OCI-LY3 (cell line): ENCODE measurements around the gene BOD1.

ENCODE experiments used
- EZH2phosphoT487 ChIP-seq: fragments of 200-600 bp; shearing (Covaris generic); IDR thresholded peaks from 2 replicates; pipeline ENCODE4 v1.6.1; 2018; ENCODE audit warnings: antibody characterized with exemption, mixed run types, low read depth
- TF ChIP-seq, protein P1 (sequence below): fragments of 200-600, 300-600 bp; sonication (generic); IDR thresholded peaks from 2 replicates; pipeline ENCODE4 v1.5.1; 2014; ENCODE audit warnings: antibody characterized with exemption, low read length, low read depth

GRCh38 chr5:173595841-173596240 lies 20.6 kb downstream of the BOD1 start:
- TF ChIP-seq, protein P1, sequence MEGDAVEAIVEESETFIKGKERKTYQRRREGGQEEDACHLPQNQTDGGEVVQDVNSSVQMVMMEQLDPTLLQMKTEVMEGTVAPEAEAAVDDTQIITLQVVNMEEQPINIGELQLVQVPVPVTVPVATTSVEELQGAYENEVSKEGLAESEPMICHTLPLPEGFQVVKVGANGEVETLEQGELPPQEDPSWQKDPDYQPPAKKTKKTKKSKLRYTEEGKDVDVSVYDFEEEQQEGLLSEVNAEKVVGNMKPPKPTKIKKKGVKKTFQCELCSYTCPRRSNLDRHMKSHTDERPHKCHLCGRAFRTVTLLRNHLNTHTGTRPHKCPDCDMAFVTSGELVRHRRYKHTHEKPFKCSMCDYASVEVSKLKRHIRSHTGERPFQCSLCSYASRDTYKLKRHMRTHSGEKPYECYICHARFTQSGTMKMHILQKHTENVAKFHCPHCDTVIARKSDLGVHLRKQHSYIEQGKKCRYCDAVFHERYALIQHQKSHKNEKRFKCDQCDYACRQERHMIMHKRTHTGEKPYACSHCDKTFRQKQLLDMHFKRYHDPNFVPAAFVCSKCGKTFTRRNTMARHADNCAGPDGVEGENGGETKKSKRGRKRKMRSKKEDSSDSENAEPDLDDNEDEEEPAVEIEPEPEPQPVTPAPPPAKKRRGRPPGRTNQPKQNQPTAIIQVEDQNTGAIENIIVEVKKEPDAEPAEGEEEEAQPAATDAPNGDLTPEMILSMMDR: no peak
- TF ChIP-seq EZH2phosphoT487: no peak
